ENCODE measurements around the gene OAS3. TPM values are rescaled to one million over a fixed set of nuclear protein-coding genes. Genes with fewer than 3 reads are reported as not detected.
"Not testable (repeated sequence)": the region's sequence is repeated elsewhere in the genome, so short reads cannot be mapped to it uniquely, and the experiment has no call there.

The OAS3 gene
- total RNA-seq, 1 donor from 2014 or later = 4.6 TPM

- Mint-ChIP-seq H3K4me3 (no peak overlapping the region), H3K4me1 (ENCODE audit: unreplicated experiment) (no peaks in the 10 kb centered on the region), H3K9me3 (no peaks in the 10 kb centered on the region), H3K27ac (no peak overlapping the region), H3K27me3 (no peaks in the 10 kb centered on the region), H3K36me3 (no peaks in the 10 kb centered on the region)
- no peak for DNase-seq (ENCODE audit: extremely low spot score, unreplicated experiment)
- TF ChIP-seq CTCF (conservative IDR thresholded peaks at IDR 0.05) = no peak
Measured at GRCh38 chr12:112947761-112948160, 9.5 kb downstream of the OAS3 start.

- Mint-ChIP-seq H3K4me3 (no peak overlapping the region), H3K4me1 (ENCODE audit: unreplicated experiment) (no peaks in the 10 kb centered on the region), H3K27me3 (no peaks in the 10 kb centered on the region), H3K27ac (no peak overlapping the region), H3K36me3 (no peaks in the 10 kb centered on the region), H3K9me3 (no peaks in the 10 kb centered on the region)
- no peak for DNase-seq (ENCODE audit: extremely low spot score, unreplicated experiment)
- TF ChIP-seq CTCF (conservative IDR thresholded peaks at IDR 0.05) = no peak
Measured at GRCh38 chr12:112948806-112949205, 10.5 kb downstream of the OAS3 start.

GRCh38 chr12:112950701-112951100, 12.4 kb downstream of the OAS3 start:
- TF ChIP-seq CTCF (conservative IDR thresholded peaks at IDR 0.05) = no peak
- no peaks in the 10 kb centered on the region for H3K4me1 Mint-ChIP-seq (ENCODE audit: unreplicated experiment)
- H3K36me3 Mint-ChIP-seq = no peaks in the 10 kb centered on the region
- no peak for DNase-seq (ENCODE audit: extremely low spot score, unreplicated experiment)
- no peak overlapping the region for H3K4me3 Mint-ChIP-seq
- no peaks in the 10 kb centered on the region for H3K9me3 Mint-ChIP-seq
- H3K27ac Mint-ChIP-seq = no peak overlapping the region
- H3K27me3 Mint-ChIP-seq = peaks cover 3% of the 10 kb centered on the region

DNA sequence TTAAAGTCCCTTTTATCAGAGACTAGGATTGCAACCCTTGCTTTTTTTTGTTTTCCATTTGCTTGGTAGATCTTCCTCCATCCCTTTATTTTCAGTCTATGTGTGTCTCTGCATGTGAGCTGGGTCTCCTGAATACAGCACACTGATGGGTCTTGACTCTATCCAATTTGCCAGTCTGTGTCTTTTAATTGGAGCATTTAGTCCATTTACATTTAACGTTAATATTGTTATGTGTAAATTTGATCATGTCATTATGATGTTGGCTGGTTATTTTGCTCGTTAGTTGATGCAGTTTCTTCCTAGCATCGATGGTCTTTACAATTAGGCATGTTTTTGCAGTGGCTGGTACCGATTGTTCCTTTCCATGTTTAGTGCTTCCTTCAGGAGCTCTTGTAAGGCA, 18.9 kb downstream of the OAS3 start:
- not testable (repeated sequence) for H3K4me1 Mint-ChIP-seq (ENCODE audit: unreplicated experiment); H3K4me3 Mint-ChIP-seq; H3K27ac Mint-ChIP-seq; DNase-seq (ENCODE audit: extremely low spot score, unreplicated experiment); H3K9me3 Mint-ChIP-seq; H3K36me3 Mint-ChIP-seq
- peaks cover 11% of the 10 kb centered on the region for H3K27me3 Mint-ChIP-seq

DNA sequence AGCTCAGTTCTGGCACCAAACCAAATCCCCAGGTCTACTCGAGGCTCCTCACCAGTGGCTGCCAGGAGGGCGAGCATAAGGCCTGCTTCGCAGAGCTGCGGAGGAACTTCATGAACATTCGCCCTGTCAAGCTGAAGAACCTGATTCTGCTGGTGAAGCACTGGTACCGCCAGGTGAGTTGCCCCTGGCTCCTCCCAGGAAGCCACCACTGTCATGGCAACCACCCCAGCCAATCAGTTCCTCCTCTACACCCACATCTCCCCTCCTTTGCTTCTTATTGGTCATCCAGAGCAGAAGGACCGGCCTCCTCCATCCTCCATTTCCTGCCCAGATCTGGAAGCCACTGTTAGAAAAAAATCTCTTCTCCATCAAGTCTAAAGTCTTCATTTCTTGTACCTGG, 22.8 kb downstream of the OAS3 start:
- no peaks in the 10 kb centered on the region for H3K4me1 Mint-ChIP-seq (ENCODE audit: unreplicated experiment)
- peaks cover 5% of the 10 kb centered on the region for H3K36me3 Mint-ChIP-seq
- H3K27me3 Mint-ChIP-seq = peaks cover 12% of the 10 kb centered on the region
- no peaks in the 10 kb centered on the region for H3K9me3 Mint-ChIP-seq
- no peak for DNase-seq (ENCODE audit: extremely low spot score, unreplicated experiment)
- TF ChIP-seq CTCF (conservative IDR thresholded peaks at IDR 0.05) = no peak
- no peak overlapping the region for H3K4me3 Mint-ChIP-seq
- no peak overlapping the region for H3K27ac Mint-ChIP-seq

DNA sequence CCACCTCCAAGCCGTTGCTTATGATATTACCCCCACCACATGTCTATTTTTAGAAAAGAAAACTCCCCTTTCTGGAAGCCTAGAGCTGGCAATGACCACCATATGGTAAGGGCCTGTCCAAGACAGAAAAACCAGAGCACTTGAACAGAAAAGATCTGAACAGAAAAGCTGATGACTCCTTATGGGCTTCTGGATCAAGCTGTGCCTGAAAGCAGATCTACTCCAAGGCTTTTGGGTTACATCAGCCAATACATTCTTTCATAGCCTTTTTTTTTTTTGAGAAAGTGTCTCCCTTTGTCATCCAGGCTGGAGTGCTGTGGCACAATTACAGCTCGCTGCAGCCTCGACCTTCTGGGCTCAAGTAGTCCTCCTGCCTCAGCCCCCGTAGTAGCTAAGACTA, 23.3 kb downstream of the OAS3 start:
- Mint-ChIP-seq H3K4me1 (ENCODE audit: unreplicated experiment) (no peaks in the 10 kb centered on the region), H3K27me3 (peaks cover 7% of the 10 kb centered on the region), H3K27ac (no peak overlapping the region), H3K9me3 (no peaks in the 10 kb centered on the region), H3K4me3 (no peak overlapping the region), H3K36me3 (peaks cover 5% of the 10 kb centered on the region)
- TF ChIP-seq CTCF (conservative IDR thresholded peaks at IDR 0.05) = no peak
- no peak for DNase-seq (ENCODE audit: extremely low spot score, unreplicated experiment)
